Limb (tissue), 2 donors: Measurements from ENCODE around the gene CCDC30.

Experiments used
- DNase-seq, 2 donors: peaks; one replicate each; pipeline ENCODE4 v3.0.0-alpha.2; 2016; ENCODE audit errors: extremely low spot score in 2 of 2

CCDC30 gene

DNA sequence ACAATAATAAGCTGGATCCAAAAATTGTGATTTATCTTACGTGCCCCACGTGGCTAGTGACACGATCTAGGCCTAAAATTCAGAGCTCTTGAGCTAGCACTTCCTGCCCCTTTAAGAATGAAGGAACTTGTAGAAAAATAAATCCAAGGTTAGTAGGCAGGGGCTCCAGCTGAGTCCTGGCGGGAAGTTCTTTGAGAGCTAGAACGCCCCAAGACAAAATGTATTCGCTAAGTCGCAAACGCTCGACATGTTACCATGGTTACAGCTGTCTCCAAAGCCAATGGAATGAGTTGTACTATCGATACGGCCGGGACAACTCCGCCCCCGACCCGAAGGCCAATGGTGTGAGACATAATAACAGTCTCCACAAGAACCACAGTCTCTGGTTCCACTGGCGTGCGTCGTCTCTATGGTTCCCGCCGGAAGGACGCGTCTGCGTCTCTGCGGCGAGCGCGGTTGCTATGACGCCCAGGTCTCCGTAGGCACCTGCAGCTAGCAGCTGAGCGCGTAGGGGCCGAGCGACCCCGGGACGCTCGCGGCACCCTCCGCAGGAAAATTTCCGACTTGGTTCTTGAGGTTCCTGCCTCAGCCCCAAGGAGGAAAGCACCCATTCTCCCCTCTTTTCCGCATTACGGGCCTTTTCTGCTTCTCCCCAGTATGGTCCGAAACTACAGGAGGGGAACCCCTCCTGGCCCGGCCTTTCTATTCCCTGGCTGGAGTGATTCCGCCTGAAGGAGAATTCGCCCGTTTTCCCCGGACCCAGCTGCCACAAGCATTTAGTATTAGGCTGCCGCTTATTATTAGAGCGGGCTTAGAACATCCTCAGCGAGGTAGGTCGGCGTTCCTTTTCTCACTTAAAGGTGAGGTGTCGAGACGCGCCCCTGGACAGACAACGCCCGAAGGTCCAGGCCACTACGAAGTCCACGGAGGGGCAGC, at the start of gene CCDC30:
TSS of gene CCDC30 (plus strand) at position 459 of the 936 bp plus-strand sequence. CDS start 17,266 bp downstream, outside the sequence.
- DNase-seq, result peak; percentile 95 to 99

DNA sequence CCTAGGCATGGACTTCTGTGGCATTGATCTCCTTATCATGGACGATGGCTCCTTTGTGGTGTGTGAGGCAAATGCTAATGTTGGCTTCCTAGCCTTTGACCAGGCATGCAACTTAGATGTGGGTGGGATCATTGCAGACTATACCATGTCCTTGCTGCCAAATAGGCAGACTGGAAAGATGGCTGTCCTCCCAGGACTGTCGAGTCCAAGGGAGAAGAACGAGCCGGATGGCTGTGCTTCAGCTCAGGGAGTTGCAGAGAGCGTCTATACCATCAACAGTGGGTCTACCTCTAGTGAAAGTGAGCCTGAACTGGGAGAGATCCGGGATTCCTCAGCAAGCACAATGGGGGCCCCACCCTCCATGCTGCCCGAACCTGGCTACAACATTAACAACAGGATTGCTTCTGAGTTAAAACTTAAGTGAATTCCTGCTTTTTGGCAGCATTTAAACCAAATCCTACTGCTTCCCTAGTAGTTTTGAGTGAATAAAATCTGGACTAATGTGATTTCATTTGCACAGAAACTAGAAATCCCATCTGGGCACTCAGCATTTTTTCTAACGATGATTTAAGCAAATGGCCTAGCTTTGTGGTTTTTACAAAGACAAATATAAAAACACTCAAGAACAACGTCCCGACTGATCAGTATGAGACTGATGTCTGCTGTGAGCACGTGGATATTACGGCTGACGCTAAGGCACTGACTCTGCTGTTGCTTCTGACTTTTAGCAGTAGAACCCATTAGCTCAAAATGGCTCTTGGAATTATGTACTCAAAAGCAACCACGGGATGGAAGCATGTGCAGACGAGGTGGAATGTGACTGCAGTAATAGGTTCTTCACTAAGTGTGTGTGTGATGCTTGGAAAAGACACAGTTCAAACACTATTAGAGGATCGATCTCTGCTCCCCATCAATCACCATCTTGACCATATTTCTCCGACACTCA, 48.3 kb upstream of the CCDC30 start:
- no peak for DNase-seq

DNA sequence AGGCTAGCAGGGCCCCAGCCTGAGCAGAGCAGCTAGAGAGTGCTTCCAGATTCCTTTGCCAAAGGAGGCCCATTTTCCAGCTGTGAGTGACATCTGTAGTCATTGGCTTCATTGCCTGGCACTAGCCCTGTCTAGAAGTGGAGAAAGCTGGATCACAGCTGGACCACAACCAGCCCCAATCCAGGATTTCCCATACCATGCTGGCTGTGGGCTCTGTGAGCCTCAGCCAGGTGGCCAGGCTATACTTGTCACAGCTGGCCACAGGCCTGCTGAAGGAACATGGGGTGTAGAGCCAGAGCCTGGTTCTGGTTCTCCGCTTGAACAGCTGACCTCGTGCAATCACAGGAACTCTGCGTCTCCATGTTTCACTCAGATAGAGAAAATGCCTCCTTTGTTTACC, 45.9 kb upstream of the CCDC30 start:
- DNase-seq, result peak in 1 of 2 donors; percentile 42

DNA sequence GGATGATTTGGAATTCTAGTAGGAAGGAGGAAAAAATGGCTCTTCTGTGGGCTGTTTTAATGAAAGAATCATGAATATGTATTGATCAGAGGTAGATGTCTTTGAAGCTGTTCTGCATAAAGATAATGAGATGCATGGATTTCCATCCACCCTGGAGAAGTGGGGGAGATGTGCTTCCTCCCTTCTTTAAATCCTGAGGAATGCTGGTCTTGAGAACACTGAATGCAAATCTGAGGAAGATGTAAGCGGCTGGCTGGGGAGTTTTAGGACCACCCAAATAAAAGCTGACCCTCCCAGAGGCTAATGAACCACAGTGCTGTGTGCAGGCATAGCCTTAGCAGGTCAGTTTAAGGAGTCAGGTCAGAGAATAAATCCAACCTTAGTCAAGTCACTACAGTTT, 44.6 kb upstream of the CCDC30 start:
- DNase-seq, result no peak

DNA sequence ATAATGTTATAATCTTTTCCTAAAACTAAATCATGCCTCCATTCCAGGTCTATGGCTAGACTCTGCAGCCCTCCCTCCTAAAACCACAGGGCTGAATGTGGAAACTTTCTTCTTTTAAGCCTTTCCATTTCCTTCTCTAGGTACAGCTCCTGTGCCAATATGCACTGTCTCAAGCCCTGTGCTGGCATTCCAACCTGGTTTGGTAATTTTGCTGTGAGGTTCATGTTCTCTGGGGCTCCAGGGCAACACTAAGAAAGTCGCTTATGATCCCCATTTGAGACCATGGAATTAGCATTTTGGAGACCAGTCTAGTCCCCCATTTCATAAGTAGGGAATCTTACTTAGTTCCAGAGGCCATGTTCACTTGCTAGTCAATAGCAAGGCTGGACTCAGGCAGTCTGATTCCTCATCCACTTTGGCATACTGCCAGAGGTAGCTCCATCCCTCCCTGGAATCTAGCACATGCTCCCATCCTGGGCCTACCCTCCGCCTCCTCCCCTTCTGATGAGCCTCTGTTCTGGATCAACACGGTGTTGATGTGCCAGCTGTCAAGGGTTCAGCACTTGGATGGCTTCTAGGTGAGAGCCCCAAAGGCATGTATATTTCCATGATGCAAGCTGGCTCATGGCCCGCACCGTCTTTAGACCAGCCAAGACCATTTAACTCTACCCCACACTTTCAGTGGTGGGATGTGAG, 43.8 kb upstream of the CCDC30 start:
- DNase-seq, result peak; percentile 76 to 81

DNA sequence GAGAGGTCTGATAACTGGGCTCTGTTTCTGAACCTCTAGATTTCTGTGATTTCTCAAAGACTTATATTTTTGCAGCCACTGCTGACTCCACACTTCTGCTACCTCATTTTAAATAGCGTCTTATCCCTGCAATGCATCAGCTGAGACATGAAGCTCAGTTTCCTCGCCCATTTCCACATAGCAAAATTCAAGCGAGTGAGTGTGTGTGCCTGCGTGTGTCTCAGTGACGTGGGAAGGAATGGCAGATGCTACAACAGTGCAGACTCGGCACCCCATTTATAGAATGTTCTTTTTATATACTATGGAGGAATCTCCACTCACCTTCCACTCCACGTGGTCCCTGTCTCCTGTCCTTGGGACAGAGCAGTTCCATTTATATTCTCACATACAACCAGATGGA, 43.0 kb upstream of the CCDC30 start:
- peak in 1 of 2 donors; percentile 28 for DNase-seq

DNA sequence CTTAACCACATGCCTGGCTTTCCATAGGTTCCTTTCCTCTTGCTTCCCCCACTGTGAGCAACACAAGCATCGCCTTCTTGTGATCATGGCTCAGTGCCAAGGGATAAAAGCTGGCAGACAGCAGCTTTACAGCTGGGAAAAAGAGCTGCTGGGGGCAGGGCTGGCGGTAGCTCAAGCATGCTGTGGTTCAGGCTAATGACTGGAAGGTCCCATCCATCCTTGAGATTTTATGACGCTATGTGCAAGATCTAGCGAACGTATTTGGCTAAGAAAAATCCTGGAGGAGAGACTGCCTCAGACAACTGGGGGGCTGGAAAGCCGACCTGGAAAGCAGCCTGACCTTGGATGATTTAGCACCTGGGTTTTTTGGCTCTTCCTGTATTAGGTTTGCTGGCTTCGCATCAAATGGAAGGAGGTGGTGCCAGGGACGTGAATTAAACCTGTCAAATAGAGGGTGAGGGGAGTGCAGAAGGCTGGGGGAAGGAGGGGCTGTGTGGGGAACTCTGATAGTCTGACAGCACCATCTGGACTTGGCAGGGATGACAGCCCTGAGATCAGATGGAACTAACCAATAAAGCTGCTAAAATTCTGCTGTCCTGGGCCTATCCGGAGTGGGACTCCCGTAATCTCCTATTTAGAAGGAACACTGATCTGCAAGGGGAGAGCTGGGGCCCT, 42.0 kb upstream of the CCDC30 start:
- peak; percentile 89 to 90 for DNase-seq

DNA sequence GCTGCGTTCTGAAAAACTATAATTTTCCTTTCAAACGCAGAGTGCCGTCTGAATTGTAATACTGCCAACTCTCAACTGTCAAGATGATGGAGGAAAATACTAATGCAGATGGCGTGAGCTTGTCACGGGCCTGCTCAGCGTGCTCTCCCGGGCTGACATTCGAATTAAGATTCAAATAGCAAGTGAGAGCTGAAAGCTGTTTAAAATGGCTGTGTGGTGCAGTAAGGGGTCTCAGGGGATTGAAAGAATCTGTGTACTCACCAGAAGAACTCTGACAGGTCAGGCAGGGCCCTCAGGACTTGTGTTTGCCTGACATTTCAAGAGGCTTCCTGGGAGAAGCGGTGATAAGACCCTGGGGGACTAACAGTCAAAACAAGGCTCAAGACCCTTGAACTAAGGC, 40.3 kb upstream of the CCDC30 start:
- DNase-seq, result peak in 1 of 2 donors; percentile 31

DNA sequence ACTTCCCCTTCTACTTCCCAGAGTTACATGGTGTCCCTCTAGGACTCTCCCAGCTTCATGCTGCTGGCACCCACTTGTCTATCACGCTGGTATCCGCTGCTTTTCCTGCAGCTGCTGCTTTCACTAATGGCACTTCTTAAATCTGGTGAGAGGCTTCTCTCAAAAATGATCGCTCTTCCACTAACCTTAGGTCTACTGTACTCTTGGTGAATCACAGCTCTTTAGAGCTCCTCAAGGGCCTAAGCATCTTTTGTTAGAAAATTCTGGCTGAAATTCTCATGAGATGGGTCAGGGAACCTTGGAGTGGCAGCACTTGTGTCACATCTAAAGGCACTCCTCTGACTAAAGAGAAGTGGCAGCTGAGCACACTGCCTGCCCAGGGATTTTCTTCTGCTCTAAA, 39.4 kb upstream of the CCDC30 start:
- DNase-seq, result no peak

DNA sequence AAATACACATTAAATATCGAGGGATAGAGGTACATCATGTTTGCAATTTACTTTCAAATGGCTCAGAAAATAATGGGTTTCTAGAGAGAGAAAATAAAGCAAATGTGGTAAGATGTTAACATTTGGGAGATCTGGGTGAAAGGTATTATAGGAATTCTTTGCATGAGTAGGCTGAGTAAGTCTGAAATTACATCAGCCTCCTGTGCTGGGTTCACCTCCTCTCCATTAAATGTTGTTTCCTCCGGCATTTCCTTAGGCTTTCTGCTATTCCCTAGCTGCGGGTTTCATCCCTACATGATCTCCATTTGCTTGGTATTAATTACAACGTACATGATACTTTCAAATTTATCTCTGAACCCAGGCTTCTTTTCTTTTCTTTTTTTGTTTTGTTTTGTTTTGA, 38.9 kb upstream of the CCDC30 start:
- no peak for DNase-seq

DNA sequence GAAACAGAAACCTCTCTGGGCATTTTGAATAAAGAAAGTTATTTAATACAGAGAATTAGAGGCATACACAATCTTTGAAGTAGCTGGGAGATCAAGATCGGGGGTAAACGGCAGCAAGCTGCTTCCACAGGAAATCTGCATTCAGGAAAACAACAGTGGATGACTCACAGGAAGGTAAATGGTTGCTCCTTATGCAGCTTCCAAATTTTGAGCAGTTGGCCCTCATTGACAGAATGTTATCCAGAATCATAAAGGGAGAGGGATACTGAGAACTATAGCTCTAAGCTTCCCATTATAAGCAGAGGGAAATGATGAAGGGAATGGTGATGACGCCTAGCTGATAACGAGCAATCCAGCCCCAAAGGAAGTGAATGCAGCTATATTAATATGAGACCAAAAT, 35.8 kb upstream of the CCDC30 start:
- DNase-seq, result no peak

DNA sequence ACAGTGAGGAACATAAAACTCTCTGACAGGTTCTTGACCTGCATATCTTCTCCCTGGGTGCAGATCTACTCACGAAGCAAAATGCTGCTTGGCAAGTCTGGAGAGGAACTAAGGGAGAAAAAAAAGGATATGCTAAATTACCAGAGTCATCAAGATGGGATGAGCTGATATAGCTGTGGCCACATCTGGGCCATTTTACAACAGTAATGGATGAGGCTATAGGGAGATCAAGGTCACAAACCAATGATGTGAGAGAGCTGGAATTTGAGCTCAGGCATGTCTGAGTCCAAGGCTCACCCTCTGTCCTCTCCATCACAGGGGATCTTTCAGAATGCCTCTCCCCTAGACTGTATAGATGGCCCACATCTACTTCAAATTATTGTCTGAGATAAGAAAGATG, 33.5 kb upstream of the CCDC30 start:
- DNase-seq, result no peak

DNA sequence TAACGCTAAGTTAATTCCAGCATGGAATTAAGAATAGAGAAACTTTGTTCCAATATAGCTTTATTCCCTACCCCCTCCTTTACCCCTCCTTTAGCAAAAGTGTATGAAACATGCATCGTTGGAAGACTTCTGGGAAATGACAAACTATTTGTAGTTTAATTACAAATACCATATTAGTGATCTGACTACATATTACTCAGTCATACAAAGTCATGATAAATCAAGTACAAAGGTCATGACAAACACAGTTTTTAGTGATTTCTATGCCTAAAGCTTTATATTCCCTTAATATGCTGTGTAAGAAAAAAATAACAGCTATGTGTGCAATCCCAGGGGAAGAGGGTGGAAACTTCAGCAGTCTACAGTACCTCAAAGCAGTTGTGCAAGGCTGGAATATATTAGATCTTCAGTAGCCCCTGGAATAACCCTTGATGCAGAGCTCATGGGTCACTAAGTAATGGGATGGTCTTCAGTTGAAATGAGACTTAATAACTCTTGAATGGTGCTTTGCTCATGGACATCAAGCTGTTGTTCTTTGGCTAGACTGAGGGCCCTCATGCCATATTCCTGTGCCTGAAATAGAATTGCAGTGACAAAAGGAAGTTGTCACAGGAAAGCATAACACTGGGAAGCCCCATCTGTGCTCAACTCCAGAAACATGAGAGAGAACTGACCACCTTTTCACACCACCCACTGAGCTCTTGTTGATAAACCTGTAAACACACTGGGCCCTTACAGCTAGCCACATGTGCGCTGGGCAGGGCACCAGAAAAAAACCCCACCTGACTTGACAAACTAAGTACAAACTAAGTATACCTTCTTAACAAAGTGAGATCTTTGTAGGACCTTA, 32.6 kb upstream of the CCDC30 start:
- no peak for DNase-seq

DNA sequence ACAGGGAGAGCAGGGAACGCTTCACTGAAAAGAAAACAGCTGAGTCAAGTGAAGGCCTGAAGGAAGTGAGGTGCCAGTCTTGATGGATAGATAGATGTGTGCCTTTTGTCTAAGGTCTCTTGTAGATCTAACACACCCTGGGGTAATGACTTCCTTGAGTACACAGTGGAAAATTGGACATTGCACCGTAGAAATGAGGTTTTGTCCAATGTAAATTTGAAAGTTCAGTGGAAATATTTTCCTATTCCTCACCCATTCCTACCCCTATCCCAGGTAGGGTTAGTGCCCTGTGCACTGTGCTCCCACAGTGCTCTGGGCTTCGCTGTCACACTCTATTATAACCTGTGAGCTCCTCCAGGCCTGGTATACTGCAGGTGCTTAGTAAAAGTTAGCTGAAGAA, 31.6 kb upstream of the CCDC30 start:
- no peak for DNase-seq

DNA sequence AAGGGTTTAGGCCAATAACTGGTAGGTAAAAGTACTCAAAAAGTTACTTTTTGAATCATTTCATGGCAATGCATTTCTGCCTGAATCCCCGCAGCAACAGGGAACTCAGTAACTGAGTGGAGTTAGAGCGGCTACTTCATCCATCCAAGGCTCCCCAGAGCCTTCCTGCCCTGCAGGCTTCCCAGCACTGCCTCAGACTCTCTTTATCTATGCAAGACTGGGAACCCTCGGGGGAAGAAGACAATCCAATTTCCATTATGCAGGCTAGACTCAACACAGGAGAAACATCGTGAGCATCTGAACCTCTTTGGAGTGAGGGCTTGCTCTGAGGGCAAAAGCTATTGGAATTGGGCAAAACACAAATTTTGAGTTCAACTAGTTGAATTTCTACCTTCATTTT, 30.4 kb upstream of the CCDC30 start:
- no peak for DNase-seq

DNA sequence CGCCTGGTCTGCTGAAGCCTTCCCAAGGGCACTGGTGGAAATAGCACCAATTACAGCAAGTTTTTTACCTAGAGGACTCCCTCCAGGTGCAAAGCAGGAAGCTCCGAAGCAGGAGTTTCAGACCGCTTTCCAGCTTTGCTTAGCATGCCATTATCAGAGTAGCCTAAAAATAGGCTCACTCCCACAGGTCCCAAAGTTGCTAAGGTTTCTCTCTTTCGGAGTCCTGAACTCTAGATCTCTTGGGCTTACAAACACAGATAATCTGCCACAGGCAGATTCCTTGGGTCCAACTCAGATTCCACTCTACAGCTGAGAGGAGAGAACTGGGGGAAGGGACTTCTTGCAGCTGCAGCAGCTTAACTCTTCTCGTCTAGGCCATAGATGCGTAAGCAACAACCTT, 29.7 kb upstream of the CCDC30 start:
- no peak for DNase-seq

DNA sequence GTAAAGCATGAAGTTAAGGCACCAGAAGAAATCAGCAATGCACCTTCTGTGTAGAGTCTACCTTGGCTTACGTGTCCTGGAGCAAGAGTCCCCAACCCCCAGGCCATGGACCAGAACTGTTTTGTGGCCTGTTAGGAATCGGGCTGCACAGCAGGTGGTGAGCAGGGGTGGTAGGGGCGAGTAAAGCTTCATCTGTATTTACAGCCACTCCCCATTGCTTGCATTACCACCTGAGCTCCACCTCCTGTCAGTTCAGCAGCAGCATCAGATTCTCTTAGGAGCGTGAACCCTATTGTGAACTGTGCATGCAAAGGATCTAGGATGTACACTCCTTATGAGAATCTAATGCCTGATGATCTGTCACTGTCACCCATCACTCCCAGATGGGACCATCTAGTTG, 28.7 kb upstream of the CCDC30 start:
- no peak for DNase-seq

DNA sequence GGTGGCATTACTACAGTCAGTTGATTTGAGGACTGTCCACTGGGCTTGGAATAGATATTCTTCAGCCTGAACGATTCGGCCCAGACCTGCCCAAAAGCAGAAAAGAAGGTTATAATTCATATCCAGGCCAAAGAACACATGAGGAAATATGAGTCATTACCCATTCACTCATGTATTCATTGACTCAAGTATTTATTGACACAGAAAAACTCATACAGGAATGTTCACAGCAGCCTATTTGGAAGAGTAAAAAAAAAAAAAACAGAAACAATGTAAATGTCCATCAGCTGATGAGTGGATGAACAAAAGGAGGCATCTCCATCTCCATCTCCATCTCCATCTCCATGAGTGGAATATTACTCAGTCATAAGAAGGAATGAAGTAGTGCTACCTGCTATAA, 23.1 kb upstream of the CCDC30 start:
- no peak for DNase-seq

DNA sequence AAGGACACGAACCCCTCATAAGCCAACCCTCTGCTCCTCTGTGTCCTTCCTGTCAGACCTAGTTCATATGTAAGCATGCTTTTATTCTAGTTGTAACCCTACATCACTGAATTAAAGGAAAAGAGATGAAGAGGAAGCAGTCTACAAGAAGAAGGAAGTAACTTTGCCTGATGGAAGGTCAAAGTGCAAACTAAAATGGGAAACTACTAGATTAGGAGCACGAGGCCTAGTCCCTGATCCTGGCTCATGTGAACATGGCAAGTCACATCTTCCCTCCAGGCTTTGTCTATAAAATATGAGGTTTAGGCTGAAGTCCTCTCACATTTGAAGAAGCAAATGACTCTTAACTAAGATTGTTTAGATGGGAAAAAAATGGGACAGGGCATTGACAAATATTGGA, 20.4 kb upstream of the CCDC30 start:
- DNase-seq, result no peak

DNA sequence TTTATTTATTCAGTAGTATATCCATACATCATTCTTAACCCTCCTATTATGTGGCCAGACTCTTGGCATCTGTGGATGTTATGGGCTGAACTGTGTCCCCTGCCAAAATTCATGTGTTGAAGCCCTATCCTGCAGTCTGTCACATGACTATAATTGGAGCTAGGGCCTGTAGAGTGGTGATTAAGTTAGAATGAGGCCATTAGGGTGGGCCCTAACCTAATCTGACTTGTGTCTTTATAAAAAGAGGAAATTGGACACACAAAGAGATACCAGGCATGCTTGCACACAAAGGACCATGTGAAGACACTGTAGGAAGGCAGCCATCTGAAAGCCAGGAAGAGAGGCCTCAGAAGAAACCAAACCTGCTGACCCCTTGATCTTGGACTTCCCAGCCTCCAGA, 13.8 kb upstream of the CCDC30 start:
- no peak for DNase-seq
